HG03095 (cell line): Measurements from ENCODE around the gene BDP1.
"Not testable (repeated sequence)": the region's sequence is repeated elsewhere in the genome, so short reads cannot be mapped to it uniquely, and the experiment has no call there.

Source experiments
- ATAC-seq: cut with Tn5 transposase; IDR thresholded peaks from one replicate; pipeline ENCODE4 v1.9.1; 2021; ENCODE audit warnings: moderate library complexity; ENCODE audit not compliant: unreplicated experiment

BDP1 gene

GRCh38 chr5:71609916-71610315, 154.5 kb downstream of the BDP1 start:
- ATAC-seq = not testable (repeated sequence)

- ATAC-seq = no peak
Measured at GRCh38 chr5:71615809-71616208, 160.4 kb downstream of the BDP1 start.
